IPS DF 19.7 (cell line): ENCODE data around the gene LGALS7.
"Not testable (repeated sequence)": the region's sequence is repeated elsewhere in the genome, so short reads cannot be mapped to it uniquely, and the experiment has no call there.

Source experiments
- DNase-seq: peaks from one replicate; pipeline ENCODE4 v3.0.0-alpha.2; 2013; ENCODE audit warnings: low read depth, low spot score

The LGALS7 gene

DNA sequence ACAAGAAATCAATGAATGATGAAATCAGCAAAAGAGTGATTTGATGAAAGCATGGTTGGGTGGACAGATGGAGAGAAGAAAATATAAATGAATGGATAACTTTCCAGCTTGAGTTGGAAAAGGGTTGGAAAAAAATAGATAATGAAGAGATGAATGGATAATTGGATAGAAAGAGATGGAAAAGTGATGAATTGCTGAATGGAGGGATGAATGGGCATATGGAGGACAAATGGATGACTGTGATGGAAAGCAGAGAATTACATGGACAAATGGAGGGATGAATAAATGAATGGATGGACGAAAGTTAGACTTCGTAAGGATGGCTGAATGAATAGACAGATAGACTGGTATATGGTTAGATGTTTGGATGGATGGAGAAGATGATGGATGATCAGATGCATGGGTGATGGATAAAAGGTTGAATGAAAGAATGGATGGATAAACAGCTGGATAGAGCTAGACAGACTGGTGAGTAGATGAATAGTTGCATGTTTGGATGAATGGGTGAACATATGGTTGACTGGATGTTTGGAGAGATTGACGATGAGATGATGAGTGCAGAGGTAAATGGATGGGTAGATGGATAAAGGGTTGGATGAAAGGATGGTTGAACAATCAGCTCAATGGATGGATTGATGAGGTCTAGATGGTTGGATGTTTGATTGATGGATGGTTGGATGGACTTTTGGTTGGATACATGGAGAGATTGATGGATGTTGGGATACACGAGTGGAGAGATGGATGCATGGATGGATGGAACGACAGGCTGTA lies 27.4 kb upstream of the LGALS7 start:
- DNase-seq = no peak

DNA sequence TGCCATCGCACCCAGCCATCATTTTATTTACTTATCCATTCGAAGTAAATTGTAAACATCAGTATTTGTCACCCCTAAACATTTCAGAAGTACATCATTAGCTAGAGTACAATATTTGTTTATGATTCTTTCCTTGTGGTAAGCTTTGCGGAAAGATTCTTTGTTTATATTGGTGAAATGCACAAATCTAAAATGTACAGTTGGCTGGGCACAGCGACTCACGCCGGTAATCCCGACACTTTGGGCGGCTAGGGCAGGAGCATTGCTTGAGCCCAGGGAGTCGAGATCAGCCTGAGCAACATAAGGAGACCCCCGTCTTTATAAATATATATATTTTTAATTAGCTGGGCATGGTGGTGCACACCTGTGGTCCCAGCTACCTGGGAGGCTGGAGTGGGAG lies 25.8 kb upstream of the LGALS7 start:
- no peak for DNase-seq

DNA sequence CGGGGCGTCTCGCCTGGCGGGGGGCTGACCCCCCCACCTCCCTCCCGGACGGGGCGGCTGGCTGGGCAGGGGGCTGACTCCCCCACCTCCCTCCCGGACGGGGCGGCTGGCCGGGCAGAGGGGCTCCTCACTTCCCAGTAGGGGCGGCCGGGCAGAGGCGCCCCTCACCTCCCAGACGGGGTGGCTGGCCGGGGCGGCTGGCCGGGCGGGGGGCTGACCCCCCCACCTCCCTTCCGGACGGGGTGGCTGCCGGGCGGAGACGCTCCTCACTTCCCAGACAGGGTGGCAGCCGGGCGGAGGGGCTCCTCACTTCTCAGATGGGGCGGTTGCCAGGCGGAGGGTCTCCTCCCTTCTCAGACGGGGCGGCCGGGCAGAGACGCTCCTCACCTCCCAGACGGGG lies 24.5 kb upstream of the LGALS7 start:
- DNase-seq = not testable (repeated sequence)

DNA sequence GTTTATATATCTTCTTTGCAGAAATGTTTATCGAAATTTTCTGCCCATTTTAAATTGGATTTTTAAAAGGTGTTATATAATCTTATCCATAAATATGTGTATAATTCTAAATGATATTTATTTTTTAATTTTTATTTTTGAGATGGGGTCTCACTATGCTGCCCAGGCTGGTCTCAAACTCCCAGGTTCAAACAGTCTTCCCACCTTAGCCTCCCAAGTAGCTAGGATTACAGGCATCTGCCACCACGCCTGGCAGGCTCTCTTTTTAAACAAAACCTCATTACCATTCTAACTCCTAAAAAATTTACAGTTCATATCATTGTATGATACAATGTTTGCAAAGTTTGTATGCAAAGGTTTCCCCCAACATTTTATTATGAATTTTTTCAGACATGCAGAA lies 22.8 kb upstream of the LGALS7 start:
- DNase-seq = no peak

DNA sequence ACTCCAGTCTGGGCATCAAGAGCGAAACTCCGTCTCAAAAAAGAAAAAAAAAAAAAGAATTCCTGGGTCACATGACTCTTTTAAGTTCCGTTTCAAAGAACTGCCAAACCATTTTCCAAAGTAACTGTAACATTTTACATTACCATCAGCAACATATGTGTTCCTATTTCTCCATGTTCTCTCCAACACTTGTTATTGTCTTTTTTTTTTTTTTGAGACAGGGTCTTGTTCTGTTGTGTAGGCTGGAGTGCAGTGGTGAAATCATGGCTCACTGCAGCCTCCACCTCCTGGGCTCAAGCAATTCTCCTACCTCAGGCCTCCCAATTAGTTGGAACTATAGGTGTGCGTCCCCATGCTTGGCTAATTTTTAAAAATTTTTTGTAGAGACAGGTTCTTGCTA lies 22.2 kb upstream of the LGALS7 start:
- DNase-seq = no peak

DNA sequence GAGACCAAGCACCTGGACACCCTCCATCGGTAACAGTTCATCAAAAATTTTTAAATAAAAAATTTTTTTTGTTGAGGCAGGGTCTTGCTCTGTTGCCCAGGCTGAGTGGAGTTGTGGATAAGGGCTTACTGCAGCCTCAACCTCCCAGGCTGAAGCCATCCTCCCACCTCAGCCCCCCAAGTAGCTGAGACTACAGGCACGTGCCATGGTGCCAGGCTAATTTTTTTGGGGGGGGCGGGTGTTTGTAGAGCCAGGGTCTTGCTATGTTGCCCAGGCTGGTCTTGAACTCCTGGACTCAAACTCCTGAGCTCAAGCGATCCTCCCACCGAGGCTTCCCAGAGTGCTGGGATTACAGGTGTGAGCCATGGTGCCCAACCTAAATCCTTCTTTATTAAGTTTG lies 20.4 kb upstream of the LGALS7 start:
- no peak for DNase-seq

DNA sequence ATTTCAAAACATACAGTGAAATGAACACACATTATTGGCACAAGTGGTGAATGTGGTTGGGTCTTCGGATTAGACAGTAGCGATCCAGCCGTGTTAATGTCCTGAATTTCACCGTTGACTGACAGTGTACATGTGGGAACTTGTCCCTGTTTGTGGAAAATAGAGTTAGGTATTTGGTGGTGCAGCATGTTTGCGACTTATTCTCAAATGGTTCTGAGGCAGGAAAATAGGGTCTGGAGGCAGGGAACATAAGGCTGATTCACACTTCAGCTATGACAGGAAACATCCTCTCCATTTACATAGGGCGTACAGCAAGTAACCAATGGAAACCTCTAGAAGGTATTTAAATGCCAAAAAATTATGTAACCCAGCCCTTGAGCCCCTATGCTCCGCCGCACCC lies 19.9 kb upstream of the LGALS7 start:
- no peak for DNase-seq

DNA sequence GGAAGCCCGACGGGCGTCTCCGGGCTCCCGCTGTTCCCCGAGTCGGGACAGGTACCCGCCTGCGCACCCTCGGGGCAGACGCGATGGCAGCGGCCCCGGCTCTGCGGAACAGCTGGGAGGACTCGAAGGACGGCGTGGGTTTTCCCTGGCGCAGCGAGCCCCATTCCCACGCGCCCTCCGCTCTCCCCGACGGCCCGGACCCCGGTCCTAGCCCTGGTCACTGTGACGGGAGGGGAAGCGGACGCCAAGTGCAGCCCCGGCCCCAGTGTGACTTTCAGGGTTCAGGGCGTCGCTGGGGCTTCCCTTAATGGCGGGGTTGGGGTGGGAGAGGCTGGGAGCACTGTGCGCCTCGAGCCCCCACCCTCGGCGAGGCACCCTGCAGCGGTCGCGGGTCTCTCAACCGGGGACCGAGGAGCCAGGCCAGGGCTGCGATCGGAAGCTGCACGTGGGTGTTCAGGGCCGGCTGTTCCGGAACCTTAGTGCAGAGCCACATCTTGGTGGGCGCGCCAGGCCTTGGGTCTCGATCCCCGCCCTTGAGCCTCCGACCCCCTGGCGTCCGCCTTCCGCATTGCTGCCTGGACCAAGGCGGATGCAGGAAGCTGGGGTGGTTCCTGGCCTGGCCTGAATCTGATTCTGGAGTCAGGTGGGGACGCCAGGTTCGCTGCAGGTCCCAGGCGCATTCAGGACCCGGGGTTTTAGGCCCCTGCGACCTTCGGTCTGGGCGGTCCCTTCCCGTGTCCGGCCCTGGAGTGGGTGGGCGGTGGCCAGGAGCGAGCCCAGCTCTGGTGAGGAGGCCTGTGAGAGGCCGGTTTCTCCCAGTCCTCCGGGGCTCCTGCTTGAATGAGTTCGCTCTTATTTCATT lies 19.2 kb upstream of the LGALS7 start:
- DNase-seq = no peak

DNA sequence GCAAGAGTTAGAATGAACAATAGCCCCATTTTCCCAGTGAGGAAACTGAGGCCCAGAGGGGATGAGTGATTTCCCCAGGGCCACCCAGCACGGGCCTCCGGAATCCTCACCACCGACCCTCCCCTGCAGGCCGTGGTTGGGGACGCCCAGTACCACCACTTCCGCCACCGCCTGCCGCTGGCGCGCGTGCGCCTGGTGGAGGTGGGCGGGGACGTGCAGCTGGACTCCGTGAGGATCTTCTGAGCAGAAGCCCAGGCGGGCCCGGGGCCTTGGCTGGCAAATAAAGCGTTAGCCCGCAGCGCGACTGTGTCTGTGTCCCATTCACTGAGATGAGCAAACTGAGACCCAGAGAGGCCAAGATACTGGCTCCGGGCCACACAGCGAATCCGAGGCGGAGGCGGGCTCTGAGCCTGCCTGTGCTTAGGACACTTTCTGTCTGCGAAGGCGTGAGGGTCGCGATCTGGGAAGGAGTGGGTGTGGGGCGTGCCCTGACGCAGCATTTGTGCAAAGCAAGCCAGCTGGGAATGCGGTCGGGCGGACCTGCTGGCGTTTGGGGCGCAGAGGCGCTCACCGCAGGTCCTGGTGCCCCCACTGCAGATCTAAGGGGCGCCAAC lies 18.2 kb upstream of the LGALS7 start:
- DNase-seq = not testable (repeated sequence)

DNA sequence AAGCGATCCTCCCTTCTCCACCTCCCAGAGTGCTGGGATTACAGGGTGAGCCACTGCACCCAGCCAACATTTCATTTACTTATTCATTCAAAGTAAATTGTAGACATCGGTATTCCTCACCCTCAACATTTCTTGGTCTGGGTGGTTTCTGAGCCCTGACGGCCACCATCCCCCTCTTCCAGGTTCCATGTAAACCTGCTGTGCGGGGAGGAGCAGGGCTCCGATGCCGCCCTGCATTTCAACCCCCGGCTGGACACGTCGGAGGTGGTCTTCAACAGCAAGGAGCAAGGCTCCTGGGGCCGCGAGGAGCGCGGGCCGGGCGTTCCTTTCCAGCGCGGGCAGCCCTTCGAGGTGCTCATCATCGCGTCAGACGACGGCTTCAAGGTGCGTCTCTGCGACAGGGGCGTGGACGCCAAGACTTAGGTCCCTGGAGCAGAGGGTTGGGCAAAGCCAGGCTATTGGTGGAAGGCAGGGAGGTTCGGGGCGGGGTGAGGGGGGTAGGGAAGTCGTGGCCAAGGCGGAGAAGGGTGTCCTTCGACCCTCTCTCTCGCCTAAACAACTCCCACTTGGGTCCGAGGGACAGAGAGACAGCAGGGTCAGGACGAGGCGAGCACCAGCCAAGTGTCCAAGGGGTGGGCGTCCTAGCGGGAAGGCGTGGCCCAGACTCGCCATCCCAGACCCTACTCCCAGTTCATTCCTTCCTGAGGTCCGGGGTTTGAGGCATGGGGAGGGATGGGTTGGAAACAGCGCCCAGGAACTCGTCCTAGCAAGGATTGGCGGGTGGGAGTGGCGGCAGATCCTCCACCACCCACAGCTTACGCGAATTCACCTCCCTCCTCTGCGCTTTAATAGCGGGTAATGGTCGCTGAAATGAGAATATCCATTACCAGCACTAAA lies 17.4 kb upstream of the LGALS7 start:
- not testable (repeated sequence) for DNase-seq

DNA sequence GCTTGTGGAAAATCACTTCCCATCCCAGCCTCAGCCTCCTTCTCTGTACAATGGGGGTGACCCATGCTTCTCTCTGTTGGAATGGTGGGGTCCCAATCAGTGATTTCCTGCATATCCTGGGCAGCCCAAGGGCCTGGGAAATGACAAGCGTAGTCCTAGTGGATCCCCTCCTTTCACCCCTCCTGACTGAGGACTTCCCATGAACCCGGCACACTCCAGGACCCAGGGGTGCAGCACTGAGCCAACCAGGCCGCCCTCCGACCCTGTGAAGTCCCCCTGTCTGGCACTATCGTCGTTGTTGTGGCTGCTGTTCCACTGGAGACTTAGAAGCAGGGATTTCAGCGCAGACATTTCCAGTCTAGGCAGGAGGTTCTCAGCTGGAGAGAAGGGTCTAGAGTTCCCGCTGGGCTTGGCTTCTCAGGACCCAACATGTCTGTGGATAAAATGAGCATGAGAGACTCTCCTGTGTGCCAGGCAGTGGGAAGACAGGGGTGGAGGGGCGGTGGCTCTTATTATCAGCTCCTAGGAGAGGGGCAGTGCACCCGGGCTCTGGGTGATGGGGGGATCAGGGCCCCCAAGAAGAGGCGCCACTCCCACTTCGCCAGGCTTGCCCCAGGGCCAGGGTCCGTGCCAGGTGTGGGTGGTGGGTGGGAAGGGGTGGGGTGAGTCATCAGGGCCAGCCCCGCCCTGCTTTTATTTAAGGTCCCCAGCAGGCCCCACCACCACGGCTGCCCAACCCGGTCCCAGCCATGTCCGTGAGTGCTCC lies 15.3 kb upstream of the LGALS7 start, which contains the start of gene LGALS7B:
Gene LGALS7B (plus strand): TSS at position 723 of the 766 bp plus-strand sequence. CDS start 27 bp downstream, at position 750.
- no peak for DNase-seq

DNA sequence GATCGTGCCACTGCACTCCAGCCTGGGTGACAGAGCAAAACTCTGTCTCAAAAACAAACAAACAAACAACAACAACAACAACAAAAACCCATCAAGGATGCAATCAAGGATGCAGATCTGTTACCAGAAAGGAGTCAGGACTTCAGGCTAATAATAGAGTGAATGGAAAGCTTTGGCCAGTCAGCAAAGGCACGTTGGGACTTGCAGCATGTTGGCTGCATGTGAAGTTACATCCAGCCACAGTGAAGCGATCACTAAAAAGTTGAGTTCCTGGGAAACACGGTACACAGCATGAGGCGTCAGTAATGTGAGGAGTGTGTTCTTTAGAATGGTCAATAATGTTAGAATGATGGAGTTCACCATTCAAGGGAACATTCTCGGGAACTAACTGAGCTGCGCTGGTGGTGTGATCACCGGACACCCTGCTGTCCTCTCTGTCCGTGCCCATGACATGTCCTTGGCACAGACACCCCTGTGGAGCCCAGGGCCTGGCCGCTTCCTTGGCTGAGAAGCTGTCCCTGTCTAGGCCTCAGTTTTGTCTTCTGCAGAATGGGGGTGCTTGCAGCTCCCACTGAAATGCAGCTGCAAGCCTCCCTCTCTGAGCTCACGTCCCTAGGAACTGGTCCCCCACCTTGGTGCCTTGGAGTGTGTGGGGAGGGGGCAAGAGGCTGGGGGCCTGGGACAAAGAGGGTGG lies 13.4 kb upstream of the LGALS7 start:
- DNase-seq = no peak

DNA sequence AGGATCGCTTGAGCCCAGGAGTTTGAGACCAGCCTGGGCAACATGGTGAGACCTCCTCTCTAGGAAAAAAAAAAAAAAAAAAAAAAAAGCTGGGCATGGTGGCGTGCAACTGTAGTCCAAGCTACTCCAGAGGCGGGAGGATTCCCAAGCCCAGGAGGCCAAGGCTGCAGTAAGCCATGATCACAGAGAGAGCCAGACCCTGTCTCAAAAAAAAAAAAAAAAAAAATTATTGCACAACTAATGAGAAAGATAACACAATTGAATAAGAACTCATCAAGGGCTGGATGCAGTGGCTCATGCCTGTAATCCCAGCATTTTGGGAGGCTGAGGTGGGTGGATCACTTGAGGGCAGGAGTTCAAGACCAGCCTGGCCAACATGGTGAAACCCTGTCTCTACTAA lies 12.7 kb upstream of the LGALS7 start:
- DNase-seq = not testable (repeated sequence)

DNA sequence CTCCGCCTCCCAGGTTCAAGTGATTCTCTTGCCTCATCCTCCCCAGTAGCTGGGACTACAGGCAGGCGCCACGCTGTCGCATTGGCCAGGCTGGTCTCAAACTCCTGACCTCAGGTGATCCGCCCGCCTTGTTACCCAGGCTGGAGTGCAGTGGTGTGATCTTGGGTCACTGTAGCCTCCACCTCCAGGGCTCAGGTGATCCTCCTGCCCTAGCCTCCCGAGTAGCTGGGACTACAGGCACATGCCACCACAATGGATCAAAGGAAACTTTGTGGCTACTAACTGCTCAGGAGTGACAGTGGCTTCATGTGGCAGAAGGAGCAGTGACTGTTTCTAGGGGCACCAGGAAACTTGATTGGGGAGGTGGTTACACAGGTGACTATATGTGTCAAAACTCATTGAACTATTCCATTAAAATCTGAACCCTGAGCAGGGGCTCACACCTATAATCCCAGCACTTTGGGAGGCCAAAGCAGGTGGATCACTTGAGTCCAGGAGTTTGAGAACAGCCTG lies 11.9 kb upstream of the LGALS7 start:
- no peak for DNase-seq

DNA sequence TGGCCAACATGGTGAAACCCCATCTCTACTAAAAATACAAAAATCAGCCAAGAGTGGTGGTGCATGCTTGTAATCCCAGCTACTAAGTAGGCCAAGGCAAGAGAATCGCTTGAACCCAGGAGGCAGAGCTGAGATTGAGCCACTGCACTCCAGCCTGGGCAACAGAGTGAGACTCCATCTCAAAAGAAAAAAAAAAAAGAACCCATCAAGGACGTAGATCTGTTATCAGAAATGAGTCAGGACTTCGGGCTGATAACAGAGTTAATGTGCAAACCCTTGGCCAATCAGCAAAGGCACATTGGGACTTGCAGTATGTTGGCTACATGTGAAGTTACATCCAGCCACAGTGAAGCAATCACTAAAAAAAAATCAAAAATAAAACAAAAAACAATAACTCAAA lies 10.9 kb upstream of the LGALS7 start:
- DNase-seq = no peak

DNA sequence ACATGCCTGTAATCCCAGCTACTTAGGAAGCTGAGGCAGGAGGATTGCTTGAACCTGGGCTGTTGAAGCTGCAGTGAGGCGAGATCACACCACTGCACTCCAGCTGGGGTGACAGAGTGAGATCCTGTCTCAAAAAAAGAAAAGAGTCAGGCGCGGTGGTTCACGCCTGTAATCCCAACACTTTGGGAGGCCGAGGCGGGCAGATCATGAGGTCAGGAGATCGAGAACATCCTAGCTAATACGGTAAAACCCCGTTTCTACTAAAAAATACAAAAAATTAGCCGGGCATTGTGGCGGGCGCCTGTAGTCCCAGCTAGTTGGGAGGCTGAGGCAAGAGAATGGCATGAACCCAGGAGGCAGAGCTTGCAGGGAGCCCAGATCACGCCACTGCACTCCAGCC lies 8.9 kb upstream of the LGALS7 start:
- DNase-seq = not testable (repeated sequence)

DNA sequence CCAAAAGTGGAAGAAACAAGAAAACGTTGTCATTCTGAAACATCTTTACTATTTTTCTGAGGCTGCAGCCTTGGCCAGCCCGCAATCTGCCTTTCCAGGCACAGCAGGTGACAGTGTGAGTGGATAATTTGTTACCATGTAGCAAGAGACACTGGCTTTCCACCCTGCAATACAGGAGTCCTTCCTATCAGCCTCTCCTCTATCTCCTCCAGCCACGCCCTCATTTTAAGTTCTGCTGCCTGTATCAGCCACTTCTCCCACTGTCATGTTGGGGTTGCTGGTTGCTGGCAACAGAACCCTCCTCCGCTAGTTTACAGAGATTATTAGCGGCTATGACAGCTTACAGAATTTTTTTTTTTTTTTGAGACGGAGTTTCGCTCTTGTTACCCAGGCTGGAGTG lies 7.7 kb upstream of the LGALS7 start:
- no peak for DNase-seq

DNA sequence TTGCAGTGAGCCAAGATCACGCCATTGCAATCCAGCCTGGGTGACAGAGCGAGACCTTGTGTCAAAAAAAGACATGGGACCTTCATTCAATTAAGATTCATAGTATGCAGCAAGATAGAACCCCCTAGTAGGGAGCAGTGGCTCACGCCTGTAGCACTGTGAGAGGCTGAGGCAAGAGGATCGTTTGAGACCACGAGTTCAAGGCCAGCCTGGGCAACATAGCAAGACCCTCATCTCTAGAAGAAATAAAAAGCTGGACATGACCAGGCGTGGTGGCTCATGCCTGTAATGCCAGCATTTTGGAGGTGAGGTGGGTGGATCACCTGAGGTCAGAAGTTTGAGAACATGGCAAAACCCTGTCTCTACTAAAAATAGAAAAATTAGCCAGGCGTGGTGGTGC lies 7.1 kb upstream of the LGALS7 start:
- no peak for DNase-seq

DNA sequence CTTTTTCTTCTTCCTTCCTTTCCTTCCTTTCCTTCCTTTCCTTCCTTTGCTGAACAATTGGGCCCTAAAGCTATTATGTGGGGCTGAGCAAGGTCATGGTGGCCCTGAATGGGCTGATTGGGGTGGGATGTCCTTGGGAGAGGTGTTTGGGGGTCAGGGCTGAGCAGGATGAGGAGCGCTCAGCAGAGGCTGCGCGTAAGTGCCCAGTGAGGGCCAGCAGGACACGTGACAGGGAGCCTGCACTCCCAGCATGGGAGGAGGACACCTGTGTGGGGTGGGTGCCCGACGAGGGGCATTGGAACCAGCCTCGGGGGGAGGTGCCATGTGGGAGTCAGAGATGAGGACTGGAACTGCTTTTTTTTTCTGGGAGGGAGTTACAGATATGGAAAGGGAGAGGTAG lies 5.4 kb upstream of the LGALS7 start:
- no peak for DNase-seq
